Measurements from ENCODE around the gene ANOS1. TPM values are rescaled to one million over a fixed set of nuclear protein-coding genes. Genes with fewer than 3 reads are reported as not detected.

The ANOS1 gene
- total and polyA plus RNA-seq, 2 of the 13 experiments (the other 11 are each of a cell fraction or from before 2014, with no cell fraction given), result not detected

- H3K27me3 ChIP-seq (ENCODE audit: control insufficient read depth in 1 of 2, insufficient read depth in 2 of 2, low read length in 2 of 2), result no peaks in the 10 kb centered on the region
- no peak overlapping the region for H2AFZ ChIP-seq (ENCODE audit: low read length)
- no peak for FAIRE-seq
- CTCF ChIA-PET (ENCODE audit: low intra/inter-chr PET ratio, low total read pairs), result no interaction called here
- no peaks in the 10 kb centered on the region for H3K9me3 ChIP-seq (ENCODE audit: low read length)
- no peaks in the 10 kb centered on the region for H3K4me1 ChIP-seq (ENCODE audit: insufficient read depth, low read length)
- in situ Hi-C loops (cut with HindIII; ENCODE audit: extremely low pct_ligation_motif_present, low pct_unique_long_range_greater_than_20kb), result no loop called here
- H3K4me3 ChIP-seq (replicated peaks in 1 of 3; ENCODE audit: insufficient read depth in 1 of 3, low read depth in 2 of 3, low read length in 3 of 3), result no peak overlapping the region
- no peaks in the 10 kb centered on the region for H3K36me3 ChIP-seq (replicated peaks in 1 of 2; ENCODE audit: control insufficient read depth in 1 of 2, insufficient read depth in 2 of 2, low read length in 2 of 2)
- WGBS (ENCODE audit: low lambda C conversion rate), result 2% methylated on average over 5 of the region's 8 CpGs
- POLR2A ChIA-PET, result no interaction called here
- H3K4me2 ChIP-seq (ENCODE audit: low read depth, low read length), result no peak overlapping the region
- no peak for ATAC-seq
- intact Hi-C loops (cut with micrococcal nuclease; ENCODE audit: unreplicated experiment), result no loop called here
- H4K20me1 ChIP-seq (ENCODE audit: insufficient read depth, low read length), result no peaks in the 10 kb centered on the region
- no TSS peak for BruUV-seq (replicated peaks)
- DNase-seq (ENCODE audit: low spot score), result no peak
- H3K9ac ChIP-seq (ENCODE audit: insufficient read depth, low read depth, low read length), result no peak overlapping the region
- no peaks in the 10 kb centered on the region for H3K79me2 ChIP-seq (ENCODE audit: insufficient read depth, low read length)
- H3K27ac ChIP-seq (ENCODE audit: extremely low read length, insufficient read depth, low read length), result no peak overlapping the region
- TF ChIP-seq BRF2 (CRISPR knock-in tag; IDR thresholded peaks at IDR 0.05), result no peak
- TF ChIP-seq, protein P1, sequence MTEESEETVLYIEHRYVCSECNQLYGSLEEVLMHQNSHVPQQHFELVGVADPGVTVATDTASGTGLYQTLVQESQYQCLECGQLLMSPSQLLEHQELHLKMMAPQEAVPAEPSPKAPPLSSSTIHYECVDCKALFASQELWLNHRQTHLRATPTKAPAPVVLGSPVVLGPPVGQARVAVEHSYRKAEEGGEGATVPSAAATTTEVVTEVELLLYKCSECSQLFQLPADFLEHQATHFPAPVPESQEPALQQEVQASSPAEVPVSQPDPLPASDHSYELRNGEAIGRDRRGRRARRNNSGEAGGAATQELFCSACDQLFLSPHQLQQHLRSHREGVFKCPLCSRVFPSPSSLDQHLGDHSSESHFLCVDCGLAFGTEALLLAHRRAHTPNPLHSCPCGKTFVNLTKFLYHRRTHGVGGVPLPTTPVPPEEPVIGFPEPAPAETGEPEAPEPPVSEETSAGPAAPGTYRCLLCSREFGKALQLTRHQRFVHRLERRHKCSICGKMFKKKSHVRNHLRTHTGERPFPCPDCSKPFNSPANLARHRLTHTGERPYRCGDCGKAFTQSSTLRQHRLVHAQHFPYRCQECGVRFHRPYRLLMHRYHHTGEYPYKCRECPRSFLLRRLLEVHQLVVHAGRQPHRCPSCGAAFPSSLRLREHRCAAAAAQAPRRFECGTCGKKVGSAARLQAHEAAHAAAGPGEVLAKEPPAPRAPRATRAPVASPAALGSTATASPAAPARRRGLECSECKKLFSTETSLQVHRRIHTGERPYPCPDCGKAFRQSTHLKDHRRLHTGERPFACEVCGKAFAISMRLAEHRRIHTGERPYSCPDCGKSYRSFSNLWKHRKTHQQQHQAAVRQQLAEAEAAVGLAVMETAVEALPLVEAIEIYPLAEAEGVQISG (CRISPR knock-in tag; IDR thresholded peaks at IDR 0.05), result no peak
- TF ChIP-seq, protein P2, sequence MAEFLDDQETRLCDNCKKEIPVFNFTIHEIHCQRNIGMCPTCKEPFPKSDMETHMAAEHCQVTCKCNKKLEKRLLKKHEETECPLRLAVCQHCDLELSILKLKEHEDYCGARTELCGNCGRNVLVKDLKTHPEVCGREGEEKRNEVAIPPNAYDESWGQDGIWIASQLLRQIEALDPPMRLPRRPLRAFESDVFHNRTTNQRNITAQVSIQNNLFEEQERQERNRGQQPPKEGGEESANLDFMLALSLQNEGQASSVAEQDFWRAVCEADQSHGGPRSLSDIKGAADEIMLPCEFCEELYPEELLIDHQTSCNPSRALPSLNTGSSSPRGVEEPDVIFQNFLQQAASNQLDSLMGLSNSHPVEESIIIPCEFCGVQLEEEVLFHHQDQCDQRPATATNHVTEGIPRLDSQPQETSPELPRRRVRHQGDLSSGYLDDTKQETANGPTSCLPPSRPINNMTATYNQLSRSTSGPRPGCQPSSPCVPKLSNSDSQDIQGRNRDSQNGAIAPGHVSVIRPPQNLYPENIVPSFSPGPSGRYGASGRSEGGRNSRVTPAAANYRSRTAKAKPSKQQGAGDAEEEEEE (CRISPR knock-in tag; IDR thresholded peaks at IDR 0.05; ENCODE audit: borderline replicate concordance), result no peak
- TF ChIP-seq HOXA3 (CRISPR knock-in tag; IDR thresholded peaks at IDR 0.05), result no peak
- no peak for TF ChIP-seq ZNF430 (CRISPR knock-in tag; IDR thresholded peaks at IDR 0.05)
Measured at GRCh38 chrX:8668813-8669212, 63.1 kb downstream of the ANOS1 start.

Measured in HepG2 (cell line).